GM21526 (cell line): ENCODE results near the gene KIAA1614.

Source experiments
- ATAC-seq: cut with Tn5 transposase; IDR thresholded peaks from one replicate; pipeline ENCODE4 v1.9.1; 2021; ENCODE audit warnings: moderate library complexity; ENCODE audit not compliant: unreplicated experiment, low FRiP score

KIAA1614 gene

DNA sequence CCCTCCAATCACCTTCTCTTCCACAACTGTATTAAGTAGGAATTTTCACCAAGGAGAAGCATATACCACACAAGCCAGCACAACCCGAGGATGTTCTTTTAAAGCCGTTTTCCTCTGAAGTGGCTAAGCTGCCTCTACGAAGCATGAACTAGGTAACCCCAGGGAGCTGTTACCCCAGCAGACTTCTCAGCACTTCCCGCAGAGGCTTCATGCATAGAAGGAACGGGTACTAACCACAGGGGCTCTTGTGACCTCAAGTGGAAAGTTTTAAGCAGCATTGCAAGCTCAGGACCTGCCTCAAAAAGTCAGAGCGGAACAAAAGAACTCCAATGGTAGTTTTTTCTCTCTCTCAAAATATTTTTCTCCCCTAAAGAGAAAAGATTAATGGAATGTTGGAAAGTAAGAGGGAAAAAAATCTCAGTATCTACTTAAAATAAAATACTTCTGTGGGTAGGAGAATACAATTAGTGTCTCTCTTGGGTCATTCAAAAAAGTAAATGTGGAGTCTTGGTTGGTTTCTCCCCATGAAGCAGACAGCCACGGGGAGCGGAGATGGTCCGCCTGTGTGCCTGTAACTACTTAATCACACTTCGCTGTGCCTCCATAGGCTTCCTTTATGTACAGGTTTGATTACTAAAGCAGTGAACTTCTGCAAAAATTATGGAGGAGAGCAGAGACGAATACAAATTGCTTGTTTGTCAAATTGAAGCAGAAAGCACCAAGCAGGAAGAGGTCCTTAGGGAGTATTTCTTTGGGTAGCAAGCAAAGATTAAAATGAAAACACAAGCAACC, 69.1 kb downstream of the KIAA1614 start:
- ATAC-seq: no peak

DNA sequence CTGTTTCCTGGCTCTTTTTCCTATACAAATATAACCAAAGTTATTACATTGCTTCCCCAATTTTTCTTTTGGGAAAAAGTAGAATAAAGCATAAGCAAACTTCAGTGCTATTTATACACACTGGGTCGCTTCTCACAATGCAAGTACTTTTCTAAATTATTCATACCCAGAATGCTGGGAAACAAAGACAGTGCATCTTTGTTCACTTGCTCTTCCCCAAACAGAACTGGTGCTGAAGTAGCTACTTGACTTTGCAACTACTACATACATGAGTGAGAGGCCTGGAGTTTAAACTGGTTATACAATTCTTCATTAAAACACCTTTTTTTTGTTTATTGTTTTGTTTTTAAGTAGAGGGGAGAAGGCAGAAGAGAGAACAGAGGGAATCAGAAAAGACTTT, 69.7 kb downstream of the KIAA1614 start:
- ATAC-seq: no peak

GRCh38 chr1:180988253-180988752, 75.6 kb downstream of the KIAA1614 start:
- no peak for ATAC-seq

DNA sequence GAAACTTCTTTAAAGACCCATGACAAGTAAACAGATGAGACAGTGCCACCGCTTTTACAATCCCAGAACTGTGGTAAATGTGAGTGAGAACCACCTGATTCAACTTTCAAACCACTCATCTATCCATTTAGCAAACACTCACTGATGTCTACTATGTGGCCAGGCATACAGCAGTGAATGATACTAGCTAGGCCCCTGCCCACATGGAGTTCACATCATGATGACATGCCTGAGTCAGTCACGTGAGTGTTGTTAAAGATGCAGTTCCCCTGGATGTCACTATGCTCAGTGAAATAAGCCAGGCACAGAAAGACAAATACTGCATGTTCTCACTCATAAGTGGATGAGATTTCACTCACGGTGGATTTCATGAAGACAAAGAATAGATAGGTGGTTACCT, 81.6 kb downstream of the KIAA1614 start:
- ATAC-seq: no peak

DNA sequence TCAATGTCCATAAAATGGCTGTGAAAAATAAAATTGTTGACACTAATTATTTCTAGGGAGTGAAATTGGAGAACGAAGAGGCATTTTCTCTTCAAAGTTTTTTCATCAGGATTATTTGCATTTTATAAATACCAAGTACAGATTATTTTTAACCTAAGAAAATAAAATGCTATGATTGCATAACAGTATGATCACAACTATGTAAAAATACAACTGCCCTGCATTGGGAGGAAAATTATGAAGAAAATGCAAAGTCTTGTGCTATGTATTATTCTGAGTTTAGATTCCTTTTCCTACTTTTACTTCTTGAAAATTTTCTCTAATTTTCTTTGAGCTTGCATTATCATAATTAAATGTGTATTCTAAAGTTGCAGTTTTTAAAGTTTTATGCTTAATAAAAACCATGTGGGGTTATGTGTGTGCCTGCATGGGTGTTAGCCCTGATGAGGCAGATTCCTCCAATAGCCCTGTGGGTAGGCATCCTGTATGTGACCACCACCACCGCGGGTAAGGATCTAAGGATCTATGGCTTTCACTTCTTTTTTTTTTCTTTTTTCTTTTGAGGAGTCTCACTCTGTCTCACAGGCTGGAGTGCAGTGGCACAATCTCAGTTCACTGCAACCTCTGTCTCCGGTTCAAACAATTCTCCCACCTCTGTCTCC, 85.3 kb downstream of the KIAA1614 start:
- no peak for ATAC-seq
